Natural killer cell treated with Interleukin-12 subunit alpha and Interleukin-12 subunit beta and Interleukin-15 and Interleukin-18, amount 100 ng/mL, for 72 hours (primary cell): ENCODE results near the gene DYNLRB1. TPM values are rescaled to one million over a fixed set of nuclear protein-coding genes. Genes with fewer than 3 reads are reported as not detected.
A peak's percentile ranks its signal among the peaks of the same experiment; 100 is the strongest.

Source experiments
- ATAC-seq, 2 donors: fragments of 150-1000 bp; cut with Tn5 transposase in 1 of 2; sonication (Bioruptor Pico), chemical (Tn5 transposase) in 1 of 2; 2 replicates each; pipeline ENCODE4 v1.10.0; 2021
- DNase-seq: peaks from one replicate; pipeline ENCODE4 v3.0.0; 2022; ENCODE audit warnings: low spot score
- H3K27ac Mint-ChIP-seq, 2 donors: 1 replicate in 1 of 2; 2 replicates in 1 of 2; pipeline ENCODE4 v1.8.0; 2022; ENCODE audit warnings: mixed read lengths in 2 of 2, mild to moderate bottlenecking in 1 of 2, moderate library complexity in 1 of 2
- H3K27me3 Mint-ChIP-seq, 2 donors: 1 replicate in 1 of 2; 2 replicates in 1 of 2; pipeline ENCODE4 v1.8.0; 2022; ENCODE audit warnings: mixed read lengths in 2 of 2
- H3K36me3 Mint-ChIP-seq: one replicate; pipeline ENCODE4 v1.8.0; 2022; ENCODE audit warnings: mixed read lengths
- H3K4me1 Mint-ChIP-seq, 2 donors: 1 replicate in 1 of 2; 2 replicates in 1 of 2; pipeline ENCODE4 v1.8.0; 2022; ENCODE audit warnings: low read depth in 2 of 2, mixed read lengths in 2 of 2, mild to moderate bottlenecking in 1 of 2
- H3K4me3 Mint-ChIP-seq: one replicate; pipeline ENCODE4 v1.8.0; 2022; ENCODE audit warnings: mixed read lengths
- H3K9me3 Mint-ChIP-seq: 2 replicates; pipeline ENCODE4 v1.8.0; 2022; ENCODE audit warnings: mixed read lengths
- total RNA-seq, 2 donors: library from RNA; stranded (reverse); gene quantifications; one replicate each; pipeline ENCODE4 v1.2.3, GENCODE V29; 2022

Gene DYNLRB1
- total RNA-seq, 2 donors from 2014 or later, result 71.4 to 120 TPM

- no peak for ATAC-seq
- Mint-ChIP-seq H3K36me3 (no peaks in the 10 kb centered on the region), H3K4me3 (no peak overlapping the region)
Measured at GRCh38 chr20:34532756-34533155, 16.5 kb downstream of the DYNLRB1 start.

DNA sequence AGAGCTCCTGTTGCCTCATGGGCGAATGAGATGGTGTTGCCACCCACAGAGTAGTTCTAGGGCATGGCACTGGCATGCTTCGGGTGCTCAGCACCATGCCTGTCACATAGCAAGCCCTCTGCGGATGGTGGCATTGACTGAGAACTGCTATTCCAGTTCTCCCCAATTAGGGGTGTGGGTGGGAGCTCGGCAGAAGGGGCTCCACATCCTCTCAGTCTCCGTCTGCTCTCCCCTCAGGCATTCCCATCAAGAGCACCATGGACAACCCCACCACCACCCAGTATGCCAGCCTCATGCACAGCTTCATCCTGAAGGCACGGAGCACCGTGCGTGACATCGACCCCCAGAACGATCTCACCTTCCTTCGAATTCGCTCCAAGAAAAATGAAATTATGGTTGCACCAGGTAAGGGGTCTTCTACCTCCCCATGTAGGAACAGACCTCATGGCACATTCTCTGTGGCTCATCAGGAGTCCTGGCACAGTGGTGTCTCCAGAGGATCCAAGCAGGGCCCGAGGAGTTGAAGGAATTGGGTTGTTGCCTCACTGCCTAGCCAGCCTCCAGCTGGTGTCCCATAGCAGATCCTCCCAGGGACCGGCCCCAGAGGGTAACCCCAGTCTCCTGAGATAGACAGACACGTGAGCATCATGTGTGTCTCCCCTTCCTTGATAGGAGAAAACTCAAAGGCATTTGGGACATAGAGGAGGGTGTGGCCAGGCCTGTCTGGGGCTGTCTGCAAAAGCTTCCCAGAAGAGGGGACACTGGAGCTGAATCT lies 18.4 kb downstream of the DYNLRB1 start:
- H3K27ac Mint-ChIP-seq, result no peak overlapping the region
- no peaks in the 10 kb centered on the region for H3K36me3 Mint-ChIP-seq

More at GRCh38 chr20:34532756-34533155, 16.5 kb downstream of the DYNLRB1 start:
- Mint-ChIP-seq H3K27me3 (no peaks in the 10 kb centered on the region), H3K4me1 (peaks cover 16 to 38% of the 10 kb centered on the region in 2 donors), H3K9me3 (no peaks in the 10 kb centered on the region), H3K27ac (no peak overlapping the region)
- no peak for DNase-seq

DNA sequence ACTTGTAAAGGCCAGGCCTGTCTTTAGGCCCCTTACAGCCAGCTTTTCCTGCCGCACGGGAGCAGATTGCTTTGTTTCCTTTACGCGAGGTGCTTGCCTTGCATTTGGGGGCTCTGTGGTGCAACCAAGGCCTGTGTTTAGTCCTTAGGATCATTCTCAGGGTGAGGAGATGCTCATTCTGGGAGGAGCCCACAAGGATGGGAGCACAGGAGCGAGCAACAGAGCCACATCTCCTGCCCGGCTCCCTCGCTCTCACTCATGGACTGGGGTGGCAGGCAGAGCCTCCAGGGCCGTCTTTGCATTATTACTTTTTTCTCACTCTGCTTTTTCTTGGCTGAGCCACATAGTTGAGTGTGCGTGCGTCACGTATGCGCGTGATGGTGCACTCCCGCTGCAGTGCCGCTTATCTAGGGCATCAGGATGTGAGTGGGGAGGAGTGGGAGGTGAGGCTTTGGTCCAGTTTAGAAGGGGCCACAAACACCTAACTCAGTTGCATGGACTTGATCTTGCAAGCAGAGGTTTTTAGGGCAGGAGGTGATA lies 19.1 kb downstream of the DYNLRB1 start:
- H3K27me3 Mint-ChIP-seq, result no peaks in the 10 kb centered on the region
- DNase-seq (no peak), ATAC-seq (no peak)
- no peaks in the 10 kb centered on the region for H3K9me3 Mint-ChIP-seq
- H3K4me3 Mint-ChIP-seq, result no peak overlapping the region
- peaks cover 11 to 22% of the 10 kb centered on the region in 2 donors for H3K4me1 Mint-ChIP-seq
- H3K27ac Mint-ChIP-seq, result no peak overlapping the region
- peaks cover under 1% of the 10 kb centered on the region for H3K36me3 Mint-ChIP-seq

More for the DNA sequence above, 18.4 kb downstream of the DYNLRB1 start:
- Mint-ChIP-seq H3K4me1 (peaks cover 16 to 27% of the 10 kb centered on the region in 2 donors), H3K9me3 (no peaks in the 10 kb centered on the region), H3K4me3 (no peak overlapping the region), H3K27me3 (no peaks in the 10 kb centered on the region)
- DNase-seq (no peak), ATAC-seq (no peak)

GRCh38 chr20:34535857-34536256 lies 19.6 kb downstream of the DYNLRB1 start:
- H3K4me3 Mint-ChIP-seq, result no peak overlapping the region
- ATAC-seq, result no peak
- peaks cover 5% of the 10 kb centered on the region for H3K36me3 Mint-ChIP-seq
- H3K4me1 Mint-ChIP-seq, result peaks cover 11 to 22% of the 10 kb centered on the region in 2 donors
- no peak for DNase-seq
- H3K9me3 Mint-ChIP-seq, result no peaks in the 10 kb centered on the region
- H3K27ac Mint-ChIP-seq, result no peak overlapping the region
- H3K27me3 Mint-ChIP-seq, result no peaks in the 10 kb centered on the region

- Mint-ChIP-seq H3K9me3 (no peaks in the 10 kb centered on the region), H3K4me3 (no peak overlapping the region), H3K4me1 (peaks cover 13 to 25% of the 10 kb centered on the region in 2 donors), H3K27me3 (no peaks in the 10 kb centered on the region), H3K27ac (no peak overlapping the region), H3K36me3 (peaks cover 8% of the 10 kb centered on the region)
- ATAC-seq, result no peak
- DNase-seq, result no peak
Measured at GRCh38 chr20:34536798-34537394, 20.7 kb downstream of the DYNLRB1 start.

DNA sequence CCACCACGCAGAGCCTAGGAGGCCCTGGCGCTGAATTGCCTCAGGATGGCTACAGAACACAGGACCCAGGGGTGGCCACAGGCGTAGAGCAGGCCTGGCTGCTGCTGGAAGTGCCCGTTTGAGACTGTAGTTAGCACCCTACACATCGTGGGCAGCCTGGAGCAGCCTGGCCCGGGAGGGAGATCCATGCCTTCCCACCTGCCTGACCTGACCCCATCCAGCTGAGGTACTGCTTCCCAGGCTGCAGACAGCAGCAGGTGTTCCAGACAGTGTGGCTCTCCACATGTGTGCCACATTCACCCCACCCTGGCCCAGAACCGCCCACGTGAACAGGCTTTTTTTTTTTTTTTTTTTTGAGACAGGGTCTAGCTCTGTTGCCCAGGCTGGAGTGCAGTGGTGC lies 21.4 kb downstream of the DYNLRB1 start:
- no peak overlapping the region for H3K27ac Mint-ChIP-seq
- no peak overlapping the region for H3K4me3 Mint-ChIP-seq
- H3K36me3 Mint-ChIP-seq, result peaks cover 8% of the 10 kb centered on the region
- no peaks in the 10 kb centered on the region for H3K9me3 Mint-ChIP-seq
- H3K4me1 Mint-ChIP-seq, result peaks cover 13 to 25% of the 10 kb centered on the region in 2 donors
- H3K27me3 Mint-ChIP-seq, result no peaks in the 10 kb centered on the region
- DNase-seq, result no peak
- peak in 1 of 2 donors; percentile 4 for ATAC-seq

DNA sequence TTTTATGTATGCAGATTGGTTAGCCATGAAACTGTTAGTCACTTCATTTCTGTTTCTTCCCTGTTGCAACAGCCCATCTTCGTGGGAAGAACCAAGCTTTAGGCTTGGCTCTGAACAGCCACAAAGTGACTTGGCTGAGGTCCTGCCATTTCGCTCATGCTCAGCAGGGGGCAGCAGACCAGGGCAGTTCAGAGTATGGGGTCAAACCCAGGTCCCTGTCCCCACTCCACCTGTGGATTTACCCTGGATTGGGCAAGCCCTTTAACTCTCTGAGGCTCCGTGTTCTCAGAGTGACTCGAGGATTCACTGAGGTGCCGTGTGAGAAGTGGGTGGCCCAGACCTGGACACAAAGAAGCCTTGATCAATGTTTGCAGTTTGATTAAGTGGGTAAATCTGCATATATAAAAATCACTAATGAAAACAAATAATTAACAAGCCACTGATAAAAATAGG lies 22.5 kb downstream of the DYNLRB1 start:
- Mint-ChIP-seq H3K27me3 (no peaks in the 10 kb centered on the region), H3K9me3 (no peaks in the 10 kb centered on the region), H3K4me1 (peaks cover 13 to 25% of the 10 kb centered on the region in 2 donors), H3K27ac (no peak overlapping the region), H3K4me3 (no peak overlapping the region), H3K36me3 (peaks cover 8% of the 10 kb centered on the region)
- ATAC-seq (peak; percentile 66 to 67), DNase-seq (no peak)

DNA sequence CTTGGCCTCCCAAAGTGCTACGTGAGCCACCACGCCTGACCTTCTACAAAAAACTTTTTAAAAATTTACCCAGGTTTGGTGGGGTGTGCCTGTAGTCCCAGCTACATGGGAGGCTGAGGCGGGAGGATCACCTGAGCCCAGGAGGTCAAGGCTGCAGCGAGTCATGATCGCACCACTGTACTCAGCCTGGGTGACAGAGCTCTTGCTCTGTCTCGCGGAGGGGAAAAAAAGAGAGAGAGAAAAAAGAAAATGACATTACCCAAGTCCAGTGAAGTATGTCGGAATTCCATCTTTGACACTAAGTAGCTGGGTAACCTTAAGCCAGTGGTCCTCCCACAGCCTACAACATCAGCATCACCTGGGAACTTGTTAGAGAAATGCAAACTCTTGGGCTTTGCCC lies 23.5 kb downstream of the DYNLRB1 start:
- Mint-ChIP-seq H3K4me1 (peaks cover 21 to 24% of the 10 kb centered on the region in 2 donors), H3K27ac (peak overlapping the region in 1 of 2 donors; percentile 89), H3K36me3 (peaks cover 8% of the 10 kb centered on the region), H3K27me3 (no peaks in the 10 kb centered on the region), H3K4me3 (no peak overlapping the region), H3K9me3 (no peaks in the 10 kb centered on the region)
- ATAC-seq, result no peak
- DNase-seq, result no peak

DNA sequence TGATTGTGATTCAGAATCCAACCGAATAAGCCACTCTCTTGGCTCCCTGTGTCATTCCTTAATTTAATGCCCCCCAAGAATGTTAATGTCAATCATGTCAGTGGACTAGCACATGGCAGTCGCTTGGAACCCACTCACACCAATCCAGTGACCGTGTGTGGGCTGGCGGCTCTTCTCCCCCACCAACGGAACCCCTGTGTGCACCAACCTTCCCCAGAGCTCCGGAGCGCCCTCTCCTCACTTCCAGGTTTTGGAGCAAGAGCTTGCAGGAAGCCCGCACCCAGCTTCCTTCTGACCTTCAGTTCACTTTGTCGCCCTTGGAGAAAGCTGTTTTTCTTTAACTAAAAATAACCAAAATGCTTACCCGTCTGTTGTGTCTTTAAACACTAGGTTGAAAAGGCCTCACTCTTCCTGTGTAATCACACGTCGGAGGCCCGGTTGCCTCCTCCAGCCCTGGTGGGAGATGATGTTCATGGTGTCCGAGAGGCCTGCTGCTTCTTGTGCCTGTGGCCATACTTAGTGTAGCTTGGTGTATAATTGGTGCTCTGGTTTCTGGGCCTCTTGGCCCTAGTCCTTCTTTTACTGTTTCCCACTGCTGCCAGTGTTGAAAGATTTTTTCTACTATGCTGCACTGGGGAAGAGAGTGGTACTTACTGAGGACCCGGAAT lies 24.5 kb downstream of the DYNLRB1 start:
- no peak for DNase-seq
- Mint-ChIP-seq H3K27me3 (no peaks in the 10 kb centered on the region), H3K4me3 (peak overlapping the region; percentile 24), H3K36me3 (peaks cover 8% of the 10 kb centered on the region), H3K27ac (peak overlapping the region; percentile 80 to 89), H3K9me3 (no peaks in the 10 kb centered on the region), H3K4me1 (peaks cover 21% of the 10 kb centered on the region in 2 donors)
- ATAC-seq, result no peak

DNA sequence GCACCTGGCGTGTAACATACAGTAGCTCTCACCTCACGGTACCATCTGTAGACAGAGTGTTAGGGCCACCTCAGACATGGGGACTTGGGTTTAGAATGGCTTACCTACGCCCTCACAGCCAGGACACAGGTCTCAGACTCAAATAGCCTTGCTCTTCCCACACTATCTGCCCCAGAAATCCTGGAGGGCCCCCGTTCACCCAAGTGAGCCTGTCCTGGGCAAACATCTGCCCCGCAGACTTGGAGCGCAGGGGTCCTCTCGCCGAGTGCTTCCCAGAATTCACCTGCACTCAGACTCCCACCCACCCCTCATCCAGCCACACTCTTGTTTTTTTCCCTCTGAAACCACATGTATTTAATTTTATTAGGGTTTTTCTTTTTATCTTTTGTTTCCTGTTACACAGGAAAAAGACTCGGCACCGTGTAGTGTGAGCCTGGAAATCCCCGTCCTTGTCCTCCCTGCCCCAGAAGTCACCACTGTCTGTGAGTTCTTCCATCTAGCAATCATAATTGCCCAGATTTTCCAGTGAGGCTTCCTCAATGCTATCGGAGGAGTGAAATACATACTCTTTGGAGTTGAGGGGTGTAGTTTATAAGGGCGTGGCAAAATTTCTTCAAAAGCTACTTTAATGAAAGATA lies 25.2 kb downstream of the DYNLRB1 start:
- H3K4me1 Mint-ChIP-seq, result peaks cover 21% of the 10 kb centered on the region in 2 donors
- peaks cover 8% of the 10 kb centered on the region for H3K36me3 Mint-ChIP-seq
- peak overlapping the region; percentile 24 for H3K4me3 Mint-ChIP-seq
- peak overlapping the region; percentile 80 to 89 for H3K27ac Mint-ChIP-seq
- DNase-seq, result no peak
- H3K9me3 Mint-ChIP-seq, result no peaks in the 10 kb centered on the region
- peak; percentile 46 to 53 for ATAC-seq
- no peaks in the 10 kb centered on the region for H3K27me3 Mint-ChIP-seq

DNA sequence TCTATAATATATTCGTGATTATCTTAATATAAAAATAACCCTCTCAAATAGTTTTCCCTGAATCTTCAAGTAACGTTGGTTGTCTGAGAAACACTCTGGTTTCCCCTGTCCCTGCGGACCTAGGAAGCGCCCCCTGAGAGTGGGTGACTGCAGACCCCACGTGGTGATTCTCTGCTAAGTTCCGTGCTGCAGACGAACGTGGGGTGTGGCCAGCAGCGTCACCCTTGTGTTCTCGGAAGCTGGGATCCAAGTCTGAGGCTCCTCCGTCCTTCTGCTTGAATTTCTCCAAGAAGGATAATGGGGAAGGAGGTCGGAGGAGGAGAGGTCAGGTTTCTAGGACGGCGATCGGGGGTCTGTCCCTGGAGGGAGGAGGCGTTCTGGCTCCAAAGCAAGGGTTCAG lies 25.7 kb downstream of the DYNLRB1 start:
- H3K36me3 Mint-ChIP-seq, result peaks cover 8% of the 10 kb centered on the region
- no peaks in the 10 kb centered on the region for H3K9me3 Mint-ChIP-seq
- H3K27ac Mint-ChIP-seq, result peak overlapping the region; percentile 80 to 89
- H3K27me3 Mint-ChIP-seq, result no peaks in the 10 kb centered on the region
- peaks cover 21% of the 10 kb centered on the region in 2 donors for H3K4me1 Mint-ChIP-seq
- DNase-seq (no peak), ATAC-seq (no peak)
- no peak overlapping the region for H3K4me3 Mint-ChIP-seq

- DNase-seq, result no peak
- H3K9me3 Mint-ChIP-seq, result no peaks in the 10 kb centered on the region
- peaks cover 21% of the 10 kb centered on the region in 2 donors for H3K4me1 Mint-ChIP-seq
- peaks cover 8% of the 10 kb centered on the region for H3K36me3 Mint-ChIP-seq
- no peaks in the 10 kb centered on the region for H3K27me3 Mint-ChIP-seq
- peak overlapping the region in 1 of 2 donors; percentile 89 for H3K27ac Mint-ChIP-seq
- H3K4me3 Mint-ChIP-seq, result no peak overlapping the region
- no peak for ATAC-seq
Measured at GRCh38 chr20:34542439-34542838, 26.2 kb downstream of the DYNLRB1 start.

DNA sequence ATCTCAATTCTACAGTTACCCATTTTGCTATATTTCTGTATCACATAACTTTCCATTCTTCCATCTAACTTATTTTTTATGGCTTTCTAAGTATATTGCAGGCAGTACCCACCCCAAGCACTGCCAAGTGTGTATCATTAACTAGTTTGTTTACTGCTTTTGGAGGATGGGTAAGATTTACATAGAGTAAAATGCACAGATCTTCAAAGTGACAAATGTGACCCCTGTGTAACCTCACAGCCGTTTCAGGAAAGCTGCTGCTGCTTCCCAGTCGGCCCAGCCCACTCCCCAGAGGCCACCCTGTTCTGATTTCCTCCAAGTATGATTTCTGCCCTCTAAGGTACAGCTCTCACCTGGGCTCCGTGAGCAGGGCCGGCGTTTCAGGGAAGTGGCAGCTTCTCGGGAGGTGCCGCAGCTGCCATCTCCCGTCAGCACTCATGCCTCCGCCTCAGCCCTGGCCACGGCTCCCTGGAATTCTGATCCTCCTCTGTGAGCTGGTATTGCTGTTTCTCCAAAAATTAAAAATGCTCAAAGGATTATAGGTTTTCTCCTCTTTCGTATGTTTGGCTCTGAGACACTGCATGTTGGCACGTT lies 27.3 kb downstream of the DYNLRB1 start:
- no peaks in the 10 kb centered on the region for H3K9me3 Mint-ChIP-seq
- H3K27me3 Mint-ChIP-seq, result no peaks in the 10 kb centered on the region
- H3K4me1 Mint-ChIP-seq, result peaks cover 21% of the 10 kb centered on the region in 2 donors
- no peak for DNase-seq
- peak overlapping the region in 1 of 2 donors; percentile 89 for H3K27ac Mint-ChIP-seq
- H3K4me3 Mint-ChIP-seq, result no peak overlapping the region
- no peak for ATAC-seq
- peaks cover 8% of the 10 kb centered on the region for H3K36me3 Mint-ChIP-seq
